K562 (cell line): ENCODE data around the gene NKAIN4. TPM values are rescaled to one million over a fixed set of nuclear protein-coding genes. Genes with fewer than 3 reads are reported as not detected.
A peak's percentile ranks its signal among the peaks of the same experiment; 100 is the strongest.

Experiments used
- ATAC-seq: fragments of 200-7000 bp; cut with Tn5 transposase; 3 replicates; pipeline ENCODE4 v1.9.1; 2020; ENCODE audit warnings: moderate library complexity
- BruUV-seq: library from RNA; stranded (reverse); fragments of 400-500 nt; replicated peaks from 2 replicates; lab custom pipeline; 2021; lab: Mats Ljungman, UMichigan
- CTCF ChIA-PET: fragments of 300-600 bp; formaldehyde crosslinking; extraction: SDS; loops from one replicate; lab custom pipeline; 2021; ENCODE audit warnings: low intra/inter-chr PET ratio; lab: Yijun Ruan, JAX
- POLR2A ChIA-PET: fragments of 300-600, 350-650 bp; sonication (Branson Sonifier 250); formaldehyde crosslinking; extraction: SDS; loops from one replicate; lab custom pipeline; 2021; ENCODE audit warnings: antibody characterized with exemption, inconsistent platforms; lab: Yijun Ruan, JAX
- DNase-seq, 4 experiments: peaks; one replicate each; pipeline versions ENCODE4 v3.0.0 to v3.0.0-alpha.2; 2011 to 2018; ENCODE audit warnings: low spot score in 3 of 4, mixed read lengths in 3 of 4; ENCODE audit errors: extremely low read depth in 1 of 4
- FAIRE-seq: peaks from 2 replicates; lab custom pipeline; 2011; peaks lifted over from hg19 to GRCh38; lab: Jason Lieb, UNC
- H2AFZ ChIP-seq: 2 replicates; pipeline ENCODE4 v1.6.0; 2011; ENCODE audit warnings: low read depth, low read length, control low read depth, inconsistent platforms
- H3K27ac ChIP-seq: fragments of 200-600 bp; 3 replicates; pipeline ENCODE4 v1.8.0; 2011; ENCODE audit warnings: low read depth, mild to moderate bottlenecking, control low read depth, inconsistent platforms, low read length, moderate library complexity, mixed read lengths; ENCODE audit errors: extremely low read depth
- H3K27me3 ChIP-seq, 2 experiments: fragments of 300-600 bp in 1 of 2; 2 replicates in 1 of 2; 3 replicates in 1 of 2; pipeline versions ENCODE4 v1.6.0 to v1.8.0; 2011; ENCODE audit warnings: inconsistent platforms in 2 of 2, low read length in 2 of 2, mild to moderate bottlenecking in 1 of 2, mixed read lengths in 1 of 2, moderate library complexity in 1 of 2; ENCODE audit not compliant: control insufficient read depth in 2 of 2, insufficient read depth in 2 of 2
- H3K36me3 ChIP-seq: fragments of 300-600 bp; 3 replicates; pipeline ENCODE4 v1.8.0; 2011; ENCODE audit warnings: mild to moderate bottlenecking, low read length, inconsistent platforms; ENCODE audit not compliant: control insufficient read depth, insufficient read depth
- H3K4me1 ChIP-seq, 2 experiments: fragments of 200-600 bp in 1 of 2; replicated peaks in 1 of 2; 2 replicates in 1 of 2; 3 replicates in 1 of 2; pipeline versions ENCODE4 v1.5.1 to v1.8.0; 2011; ENCODE audit warnings: inconsistent platforms in 2 of 2, low read length in 2 of 2, mild to moderate bottlenecking in 1 of 2, mixed read lengths in 1 of 2, moderate library complexity in 1 of 2; ENCODE audit not compliant: control insufficient read depth in 2 of 2, insufficient read depth in 2 of 2
- H3K4me2 ChIP-seq: 2 replicates; pipeline ENCODE4 v1.6.1; 2011; ENCODE audit warnings: low read length, control low read depth, inconsistent platforms, mixed read lengths; ENCODE audit not compliant: insufficient read depth
- H3K4me3 ChIP-seq: fragments of 200-600 bp; sonication (generic), shearing (Covaris generic); 2 replicates; pipeline ENCODE4 v1.5.1; 2016; ENCODE audit warnings: control low read depth, inconsistent platforms
- H3K79me2 ChIP-seq: fragments of 200-600 bp; 3 replicates; pipeline ENCODE4 v1.8.0; 2011; ENCODE audit warnings: low read length, inconsistent platforms; ENCODE audit not compliant: control insufficient read depth, insufficient read depth
- H3K9ac ChIP-seq, 2 experiments: 2 replicates each; pipeline versions ENCODE4 v1.6.0 to v1.6.1; 2011; ENCODE audit warnings: low read depth in 2 of 2, low read length in 2 of 2, control low read depth in 1 of 2, inconsistent platforms in 1 of 2, mild to moderate bottlenecking in 1 of 2, mixed read lengths in 1 of 2; ENCODE audit not compliant: insufficient read depth in 1 of 2
- H3K9me1 ChIP-seq: one replicate; pipeline ENCODE4 v1.6.0; 2011; ENCODE audit warnings: inconsistent platforms, mild to moderate bottlenecking, low read length, moderate library complexity; ENCODE audit not compliant: control insufficient read depth, insufficient read depth
- H3K9me3 ChIP-seq: replicated peaks from 2 replicates; pipeline ENCODE4 v1.5.1; 2011; ENCODE audit warnings: low read depth, low read length, inconsistent platforms; ENCODE audit not compliant: control insufficient read depth, insufficient read depth
- H4K20me1 ChIP-seq: replicated peaks from 2 replicates; pipeline ENCODE4 v1.6.1; 2011; ENCODE audit warnings: low read length, inconsistent platforms, mixed read lengths; ENCODE audit not compliant: control insufficient read depth, insufficient read depth
- ATF2 ChIP-seq: sonication (generic); formaldehyde crosslinking; IDR thresholded peaks from 2 replicates; pipeline ENCODE4 v1.8.1; 2022; ENCODE audit warnings: missing genetic modification reagents
- CCNT2 ChIP-seq: IDR thresholded peaks from 2 replicates; pipeline ENCODE4 v1.6.1; 2011; ENCODE audit warnings: borderline replicate concordance, low read depth, mild to moderate bottlenecking, moderate library complexity, mixed read lengths, low read length; ENCODE audit not compliant: insufficient read length; ENCODE audit errors: extremely low read depth
- E2F8 ChIP-seq: fragments of 450-650 bp; IDR thresholded peaks from 2 replicates; pipeline ENCODE4 v1.7.1; 2018; ENCODE audit warnings: mild to moderate bottlenecking, low read depth; ENCODE audit not compliant: partially characterized antibody
- HDAC6 ChIP-seq: IDR thresholded peaks from 2 replicates; pipeline ENCODE4 v1.6.1; 2012; ENCODE audit warnings: low read depth, mild to moderate bottlenecking, control low read depth, inconsistent platforms, low read length, moderate library complexity
- PCBP1 ChIP-seq: fragments of 200-400 bp; formaldehyde crosslinking; IDR thresholded peaks from 2 replicates; pipeline ENCODE4 v1.6.1; 2018; ENCODE audit warnings: mild to moderate bottlenecking, low read depth, low read length; ENCODE audit not compliant: poor library complexity, severe bottlenecking
- PHF8 ChIP-seq: fragments of 200-600 bp; sonication (generic); IDR thresholded peaks from 2 replicates; pipeline ENCODE4 v1.6.1; 2012; ENCODE audit warnings: mixed run types, mild to moderate bottlenecking, inconsistent platforms, low read length, moderate library complexity, borderline replicate concordance
- SOX6 ChIP-seq: fragments of 450-650 bp; IDR thresholded peaks from 2 replicates; pipeline ENCODE4 v1.6.1; 2014; ENCODE audit warnings: mild to moderate bottlenecking
- SP1 ChIP-seq: sonication (generic); formaldehyde crosslinking; IDR thresholded peaks from 2 replicates; pipeline ENCODE4 v1.8.1; 2022; ENCODE audit warnings: mild to moderate bottlenecking, missing genetic modification reagents
- ZBTB17 ChIP-seq: fragments of 450-650 bp; formaldehyde crosslinking; IDR thresholded peaks from 2 replicates; pipeline ENCODE4 v1.4.0; 2020; ENCODE audit warnings: mild to moderate bottlenecking
- ZNF253 ChIP-seq: fragments of 250-450 bp; sonication (Bioruptor Pico); conservative IDR thresholded peaks from 2 replicates; pipeline ENCODE4 v1.6.1; 2021; ENCODE audit warnings: mild to moderate bottlenecking
- ZNF311 ChIP-seq: fragments of 250-450 bp; sonication (Bioruptor Pico); IDR thresholded peaks from 2 replicates; pipeline ENCODE4 v1.4.0; 2020; ENCODE audit warnings: mild to moderate bottlenecking, moderate library complexity
- ZNF518B ChIP-seq: fragments of 250-450 bp; sonication (Bioruptor Pico); IDR thresholded peaks from 2 replicates; pipeline ENCODE4 v1.5.0; 2021; ENCODE audit warnings: mild to moderate bottlenecking, moderate library complexity
- WGBS: fragments of 100-300 bp; shearing (Covaris generic); methylation state at CpG from one replicate; pipeline ENCODE4 v1.1.6; 2016; ENCODE audit warnings: low coverage, mixed read lengths; ENCODE audit not compliant: insufficient coverage; ENCODE audit errors: missing lambda C conversion rate; 5-methylcytosine and 5-hydroxymethylcytosine counted together
- in situ Hi-C: fragments of 300-500 bp; cut with MboI; formaldehyde crosslinking; loops from 4 replicates; pipeline ENCODE4 v1.15.0; 2018; ENCODE audit warnings: inconsistent platforms, mixed read lengths
- intact Hi-C: fragments of 100-400 bp; cut with micrococcal nuclease; formaldehyde crosslinking; loops from 2 replicates; pipeline ENCODE4 v1.14.2; 2022
- polyA plus RNA-seq, 8 experiments: library from polyadenylated mRNA; depleted of rRNA in 4 of 8; stranded (reverse) in 5 of 8; unstranded in 3 of 8; fragments of >200 nt; fragmentation: Nextera tagmentation in 2 of 8; fragmentation: Illumina TruSeq in 1 of 8; extraction: Ambion mirVana in 2 of 8; extraction: Trizol in 1 of 8; gene quantifications; 2 replicates each; pipeline versions ENCODE4 v1.2.1 to v1.2.3, GENCODE V29; 2011 to 2014; ENCODE audit warnings: inconsistent platforms in 1 of 8, missing spikeins in 1 of 8
- total RNA-seq, 7 experiments: library from RNA; depleted of rRNA in 6 of 7; stranded (reverse); fragments of >200 nt in 6 of 7; fragmentation: Illumina TruSeq in 2 of 7; extraction: Trizol in 2 of 7; gene quantifications; 2 replicates each; pipeline versions ENCODE4 v1.2.1 to v1.2.3, GENCODE V29; 2011 to 2021; ENCODE audit warnings: low replicate concordance in 1 of 7

Gene NKAIN4
- total and polyA plus RNA-seq, 9 of the 15 experiments (the other 6 are each of a cell fraction or from before 2014, with no cell fraction given), result not detected

GRCh38 chr20:63212792-63213191 lies 41.5 kb downstream of the NKAIN4 start (continued):
- TF ChIP-seq E2F8, result no peak
- no peak for TF ChIP-seq HDAC6
- no peak for TF ChIP-seq SP1 (CRISPR knock-in tag)
- no peak for TF ChIP-seq PHF8
- no peak for TF ChIP-seq ZBTB17
- TF ChIP-seq PCBP1, result no peak
- TF ChIP-seq SOX6, result no peak
- TF ChIP-seq CCNT2, result no peak

- no peaks in the 10 kb centered on the region for H3K9me3 ChIP-seq
- H3K9me1 ChIP-seq, result no peaks in the 10 kb centered on the region
- no peaks in the 10 kb centered on the region for H3K27me3 ChIP-seq
- H3K79me2 ChIP-seq, result peaks cover 82% of the 10 kb centered on the region
- intact Hi-C loops, result no loop called here
- H3K4me1 ChIP-seq, result peaks cover 17 to 25% of the 10 kb centered on the region in 2 experiments; a peak in 4 of 5 replicates
- no peak overlapping the region for H3K4me2 ChIP-seq
- 81% methylated on average over 5 of the region's 5 CpGs for WGBS
- H4K20me1 ChIP-seq, result peaks cover 17% of the 10 kb centered on the region
- ATAC-seq, result no peak
- TF ChIP-seq ZNF253 (CRISPR knock-in tag) (no peak), ZNF518B (CRISPR knock-in tag) (no peak), ATF2 (CRISPR knock-in tag) (no peak), ZNF311 (no peak)
- TF ChIP-seq, all 486 proteins: peak for 0
- no peak for FAIRE-seq
- CTCF ChIA-PET, result no interaction called here
- DNase-seq, result no peak
- no TSS peak for BruUV-seq
- Histone ChIP-seq H3K36me3 (peaks cover 77% of the 10 kb centered on the region), H2AFZ (no peak overlapping the region), H3K27ac (no peak overlapping the region; the same call in 2 of the 3 replicates), H3K9ac (peak overlapping the region in 1 of 2 experiments; percentile 79; a peak in 1 of 4 replicates), H3K4me3 (no peak overlapping the region)
- in situ Hi-C loops, result no loop called here
- POLR2A ChIA-PET, result interaction anchor here (0.6 to 1.3 kb wide), 5 partner anchors 20 to 402 kb away, joined by 3 to 4 read pairs (median 3); partner anchors contain the start of gene ARFGAP1
Observed at GRCh38 chr20:63212393-63212730, 41.9 kb downstream of the NKAIN4 start.
